HG03575 (cell line): Measurements from ENCODE around the gene ARL4A.

ENCODE experiments used
- ATAC-seq: cut with Tn5 transposase; IDR thresholded peaks from one replicate; pipeline ENCODE4 v1.9.1; 2021; ENCODE audit not compliant: unreplicated experiment, insufficient number of reproducible peaks, low FRiP score; ENCODE audit errors: extremely low read depth

ARL4A gene

DNA sequence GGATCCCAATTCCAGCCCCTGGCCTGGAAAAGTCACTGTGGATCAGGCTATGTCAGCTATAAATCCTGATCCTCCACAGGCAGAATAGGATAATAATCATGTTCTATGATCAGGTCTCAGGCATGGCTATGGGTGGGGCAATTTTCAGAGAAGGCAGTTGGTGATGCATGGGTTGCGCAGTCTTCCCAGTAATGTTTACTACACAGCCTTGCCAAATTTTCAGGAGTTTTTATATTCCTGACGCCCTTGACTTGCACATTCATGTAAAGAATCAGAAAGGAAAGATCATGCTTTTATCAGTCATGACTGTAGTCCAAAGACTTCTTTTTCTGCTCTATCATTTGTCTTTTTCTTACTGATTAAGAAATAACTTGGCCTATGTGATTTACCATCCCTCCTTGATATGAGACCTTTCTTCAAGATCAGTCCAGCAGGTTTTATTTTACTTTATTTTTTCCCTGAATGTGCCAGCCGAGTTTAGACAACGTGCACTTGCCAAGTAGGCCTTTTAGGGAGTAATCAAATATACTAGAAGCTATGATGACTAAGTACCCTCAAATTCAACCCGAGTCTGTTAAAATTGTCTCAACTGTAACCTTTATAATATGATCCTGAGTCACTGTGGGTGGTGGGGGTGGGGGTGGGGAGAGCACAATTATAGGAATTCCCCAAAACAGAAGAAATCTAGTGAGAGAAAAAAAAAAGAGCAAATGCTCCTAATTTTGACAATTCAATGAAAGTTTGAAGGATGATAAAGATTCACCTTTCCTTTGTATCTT, 31.9 kb downstream of the ARL4A start:
- no peak for ATAC-seq

- no peak for ATAC-seq
Observed at GRCh38 chr7:12719981-12720865, 32.8 kb downstream of the ARL4A start.

DNA sequence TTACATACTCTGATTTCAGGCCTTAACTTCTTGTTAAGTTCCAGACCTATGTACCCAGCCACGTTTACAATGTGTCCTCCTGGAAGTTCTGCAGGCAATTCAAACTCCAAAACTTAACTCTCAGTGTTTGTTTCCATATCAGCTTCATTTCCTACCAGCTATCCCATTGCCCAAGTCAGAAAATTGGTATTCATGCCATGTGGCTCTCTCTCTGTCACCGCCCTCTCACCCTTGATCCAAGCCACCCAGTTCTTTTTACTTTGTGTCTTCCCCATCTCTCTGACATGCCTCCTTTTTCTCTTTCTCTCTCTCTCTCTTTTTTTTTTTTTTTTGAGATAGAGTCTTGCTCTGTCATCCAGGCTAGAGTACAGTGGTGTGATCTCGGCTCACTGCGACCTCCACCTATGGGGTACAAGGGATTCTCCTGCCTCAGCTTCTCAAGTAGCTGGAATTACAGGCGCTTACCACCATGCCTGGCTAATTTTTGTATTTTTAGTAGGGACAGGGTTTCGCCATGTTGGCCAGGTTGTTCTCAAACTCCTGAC, 33.9 kb downstream of the ARL4A start:
- ATAC-seq: no peak

DNA sequence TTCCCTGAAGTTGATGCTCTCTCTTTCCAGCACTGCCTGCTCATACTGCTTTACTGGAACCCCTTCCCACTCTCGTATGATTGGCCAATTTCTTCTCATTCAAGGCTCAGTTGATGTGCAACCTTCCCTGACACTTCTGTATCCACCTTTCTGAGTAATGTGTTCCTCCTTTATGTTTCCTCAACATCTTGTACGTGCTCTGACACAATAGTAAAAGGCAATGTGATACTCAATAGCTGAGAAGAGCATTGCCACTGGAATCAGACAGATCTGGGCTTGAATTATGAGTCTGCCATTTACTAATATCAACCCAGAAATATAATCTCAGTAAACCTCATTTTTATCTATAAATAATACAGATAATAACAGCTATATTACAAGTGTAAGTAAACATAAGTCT, 34.7 kb downstream of the ARL4A start:
- no peak for ATAC-seq

DNA sequence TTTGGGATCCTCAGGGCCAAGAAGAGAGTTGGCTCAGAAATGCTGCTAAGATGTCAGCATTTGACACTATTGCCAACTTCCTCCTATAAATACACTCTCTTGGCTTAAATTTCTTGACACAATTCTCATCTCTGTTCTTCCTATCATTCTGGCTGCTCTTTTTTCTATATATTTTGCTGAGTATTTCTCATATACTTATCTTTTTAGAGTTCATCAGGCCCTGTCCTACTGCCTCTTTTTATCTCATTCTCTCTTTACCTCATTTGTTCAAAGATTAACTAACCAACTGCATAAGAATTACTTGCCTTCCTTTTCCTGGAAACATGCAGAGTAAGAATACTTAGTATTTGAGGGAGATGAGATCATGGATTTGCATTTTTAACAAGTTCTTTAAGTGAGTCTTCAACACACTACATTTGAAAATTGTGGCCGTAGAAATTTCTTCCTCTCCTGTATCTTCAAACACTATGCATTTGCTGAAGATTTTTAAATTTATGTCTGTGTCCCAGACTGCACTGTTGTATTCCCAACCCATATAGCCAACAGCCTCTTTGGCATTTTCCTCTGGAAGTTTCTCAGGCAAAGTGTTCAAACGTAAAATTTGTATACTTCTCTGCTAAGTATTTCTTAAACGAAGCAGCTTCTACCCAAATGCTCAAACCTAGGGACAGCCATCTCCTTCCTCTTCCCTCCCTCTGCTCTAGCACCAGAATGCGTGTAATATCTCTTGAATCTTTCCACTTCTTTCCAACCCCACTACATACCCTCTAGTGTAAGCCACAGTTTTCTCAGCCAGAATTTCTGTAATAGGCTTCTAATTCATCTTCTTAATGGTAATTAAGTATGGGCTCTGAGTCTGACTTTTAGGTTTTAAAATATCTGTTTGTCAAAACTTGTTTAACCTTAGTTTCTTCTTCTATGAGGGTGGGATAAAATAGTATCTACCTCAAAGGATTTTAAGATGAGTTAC, 35.5 kb downstream of the ARL4A start:
- no peak for ATAC-seq

DNA sequence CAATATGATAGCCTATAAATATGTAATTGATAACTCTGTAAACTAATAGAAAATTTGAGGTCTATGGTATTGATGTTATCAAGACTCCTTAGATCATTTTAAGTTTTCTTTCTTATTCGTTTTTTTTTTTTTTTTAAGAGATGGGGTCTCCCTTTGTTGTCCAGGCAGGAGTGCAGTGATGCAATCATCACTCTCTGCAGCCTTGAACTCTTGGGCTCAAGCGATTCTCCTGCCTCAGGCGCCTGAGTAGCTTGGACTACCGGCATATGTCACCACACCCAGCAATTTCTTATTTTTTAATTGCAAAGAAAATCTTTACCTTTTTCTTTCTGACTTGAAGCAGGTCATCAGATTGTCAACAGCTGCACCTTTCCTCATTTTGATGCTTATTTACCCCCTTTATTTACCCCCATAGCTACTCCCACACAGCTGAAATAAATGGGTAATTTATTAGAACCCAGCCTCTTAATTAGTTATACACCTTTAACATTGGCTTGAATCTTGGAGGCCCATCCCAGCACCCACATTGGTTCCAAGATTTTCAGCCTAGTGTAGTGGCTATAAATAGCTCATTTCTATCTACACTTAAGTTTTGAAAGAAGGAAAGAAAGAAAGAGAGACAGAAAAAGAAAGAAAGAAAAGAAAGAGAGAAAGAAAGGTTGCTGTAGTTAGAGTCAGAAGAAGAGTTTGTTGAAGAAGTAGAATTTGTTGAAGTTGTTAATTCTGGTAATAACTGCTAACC, 38.3 kb downstream of the ARL4A start:
- ATAC-seq: no peak

GRCh38 chr7:12726908-12727307, 39.5 kb downstream of the ARL4A start:
- no peak for ATAC-seq

- no peak for ATAC-seq
Observed at GRCh38 chr7:12727455-12728191, 40.2 kb downstream of the ARL4A start.

DNA sequence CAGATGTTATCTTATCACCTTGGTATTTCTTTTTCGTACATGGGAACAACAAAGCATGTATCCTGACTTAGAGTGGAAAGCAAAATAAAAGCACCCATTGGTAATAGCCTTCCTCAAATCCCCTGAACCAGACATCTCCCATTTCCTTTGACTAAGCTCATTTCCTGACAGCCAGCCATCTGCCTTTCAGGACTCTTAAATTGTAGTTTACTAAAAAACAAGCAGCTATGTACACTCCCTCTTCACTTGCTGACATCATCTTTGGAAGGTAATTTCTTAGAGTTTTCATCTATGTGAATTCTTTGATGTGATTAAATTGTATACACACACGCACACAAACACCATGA, 40.7 kb downstream of the ARL4A start:
- no peak for ATAC-seq

DNA sequence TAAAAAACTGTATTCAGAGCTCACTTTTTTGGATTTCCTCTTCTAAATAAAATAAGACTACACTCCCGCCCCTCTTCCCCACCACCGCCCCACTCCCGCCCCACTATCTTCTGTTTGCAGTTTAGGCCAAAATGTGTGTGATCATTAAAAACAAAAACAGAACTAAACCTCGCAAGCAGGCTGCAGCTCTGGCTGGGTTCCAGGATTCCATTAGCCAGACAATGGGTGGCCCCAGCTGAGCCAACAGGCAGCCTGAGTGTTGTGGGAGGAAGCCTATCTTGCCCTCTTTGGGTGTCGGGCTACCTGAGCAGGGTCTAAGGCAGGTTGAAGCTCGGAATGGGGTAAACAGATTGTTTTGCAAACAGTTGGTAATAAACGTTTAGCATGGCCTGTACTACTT, 41.7 kb downstream of the ARL4A start:
- no peak for ATAC-seq

DNA sequence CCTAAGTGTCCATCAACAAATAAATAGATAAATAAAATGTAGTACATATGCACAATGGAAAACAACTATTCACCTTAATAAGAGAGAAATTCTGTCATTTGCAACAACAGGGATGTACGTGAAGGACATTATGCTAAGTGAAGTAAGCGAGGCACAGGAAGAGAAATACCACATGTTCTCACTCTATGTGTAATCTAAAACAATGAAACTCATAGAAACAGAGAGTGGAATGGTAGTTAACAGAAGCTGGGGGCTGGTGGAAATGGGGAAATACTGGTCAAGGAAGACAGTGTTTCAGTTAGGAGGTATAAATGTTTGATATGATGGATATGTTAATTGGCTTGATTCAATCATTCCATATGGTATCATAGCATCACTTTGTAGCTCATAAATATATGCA, 43.1 kb downstream of the ARL4A start:
- no peak for ATAC-seq

- ATAC-seq: no peak
Observed at GRCh38 chr7:12731214-12731656, 43.8 kb downstream of the ARL4A start.

- ATAC-seq: no peak
Observed at GRCh38 chr7:12731775-12732174, 44.3 kb downstream of the ARL4A start.

DNA sequence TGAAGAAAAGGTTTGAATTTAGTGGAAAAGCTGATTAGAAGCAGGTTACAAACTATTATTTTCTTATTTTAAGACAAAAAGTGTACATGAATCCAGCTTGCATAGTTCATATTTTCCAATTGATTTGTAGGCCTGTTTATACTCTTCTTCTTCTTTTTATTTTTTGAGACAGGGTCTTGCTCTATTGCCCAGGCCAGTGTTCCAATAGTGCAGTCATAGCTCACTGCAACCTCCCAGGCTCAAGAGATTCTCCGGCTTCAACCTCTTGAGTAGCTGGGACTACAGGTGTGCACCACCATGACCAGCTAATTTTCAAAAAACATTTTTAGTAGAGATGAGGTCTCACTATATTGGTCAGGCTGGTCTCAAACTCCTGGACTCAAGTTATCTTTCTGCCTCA, 45.0 kb downstream of the ARL4A start:
- no peak for ATAC-seq

- ATAC-seq: no peak
Observed at GRCh38 chr7:12735923-12736322, 48.5 kb downstream of the ARL4A start.

- ATAC-seq: no peak
Observed at GRCh38 chr7:12737373-12737772, 49.9 kb downstream of the ARL4A start.

DNA sequence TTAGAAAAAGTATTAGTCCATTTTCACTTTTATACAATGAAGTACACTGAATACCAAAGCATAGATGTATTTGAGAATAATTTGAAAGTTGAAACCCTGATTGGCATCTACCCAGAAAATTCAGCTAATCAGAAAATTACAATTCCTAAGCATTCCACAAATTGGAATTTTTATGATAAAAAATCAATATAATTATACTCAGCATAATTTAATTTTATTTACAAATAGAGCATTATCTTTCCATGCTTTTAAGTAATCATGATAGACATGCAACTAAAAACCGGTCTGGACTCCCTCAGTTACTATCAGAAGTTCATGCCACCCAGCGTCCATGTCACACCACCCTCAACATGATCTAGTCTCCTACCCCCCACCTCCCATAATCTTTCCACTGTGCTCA, 50.4 kb downstream of the ARL4A start:
- no peak for ATAC-seq

GRCh38 chr7:12738665-12739064, 51.2 kb downstream of the ARL4A start:
- no peak for ATAC-seq
